Measurements from ENCODE around the gene PPP1R27.

GRCh38 chr17:81858170-81858966 lies 23.5 kb upstream of the PPP1R27 start:
- no peak for TF ChIP-seq EZH2 (IDR thresholded peaks at IDR 0.05)
- TF ChIP-seq POLR2AphosphoS5 (IDR thresholded peaks at IDR 0.05; ENCODE audit: borderline replicate concordance, low read depth, low read length) = no peak

All from SK-N-MC (cell line).